ENCODE results near the gene FBXL17. TPM values are rescaled to one million over a fixed set of nuclear protein-coding genes. Genes with fewer than 3 reads are reported as not detected.
"Not testable (repeated sequence)": the region's sequence is repeated elsewhere in the genome, so short reads cannot be mapped to it uniquely, and the experiment has no call there.

Gene FBXL17
- total RNA-seq, 4 donors from 2014 or later, result 14.4 to 22.0 (median 16.6) TPM

DNA sequence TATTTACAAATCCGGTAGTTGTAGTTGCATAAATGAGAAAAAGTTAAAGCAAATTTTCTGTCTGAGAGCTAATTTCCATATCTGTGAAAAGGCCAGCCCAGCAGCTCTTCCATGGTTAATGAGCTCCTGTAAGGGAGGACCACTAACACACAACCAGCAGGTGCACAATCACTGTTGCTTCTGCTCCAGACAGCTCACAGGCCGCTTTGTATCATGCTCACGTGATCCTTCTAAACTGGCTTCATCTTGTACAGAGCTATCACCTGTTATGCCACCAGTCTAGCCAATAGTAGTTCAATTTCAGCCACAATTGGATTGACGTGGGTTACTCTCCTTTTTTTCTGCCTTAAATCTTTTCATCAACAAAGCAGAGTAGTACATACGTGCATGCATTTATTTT lies 38.3 kb upstream of the FBXL17 start:
- TF ChIP-seq POLR2AphosphoS5 (IDR thresholded peaks at IDR 0.05) (no peak), POLR2A (IDR thresholded peaks at IDR 0.05; ENCODE audit: low read depth) (no peak), EP300 (IDR thresholded peaks at IDR 0.05) (no peak)
- TF ChIP-seq, protein P1, sequence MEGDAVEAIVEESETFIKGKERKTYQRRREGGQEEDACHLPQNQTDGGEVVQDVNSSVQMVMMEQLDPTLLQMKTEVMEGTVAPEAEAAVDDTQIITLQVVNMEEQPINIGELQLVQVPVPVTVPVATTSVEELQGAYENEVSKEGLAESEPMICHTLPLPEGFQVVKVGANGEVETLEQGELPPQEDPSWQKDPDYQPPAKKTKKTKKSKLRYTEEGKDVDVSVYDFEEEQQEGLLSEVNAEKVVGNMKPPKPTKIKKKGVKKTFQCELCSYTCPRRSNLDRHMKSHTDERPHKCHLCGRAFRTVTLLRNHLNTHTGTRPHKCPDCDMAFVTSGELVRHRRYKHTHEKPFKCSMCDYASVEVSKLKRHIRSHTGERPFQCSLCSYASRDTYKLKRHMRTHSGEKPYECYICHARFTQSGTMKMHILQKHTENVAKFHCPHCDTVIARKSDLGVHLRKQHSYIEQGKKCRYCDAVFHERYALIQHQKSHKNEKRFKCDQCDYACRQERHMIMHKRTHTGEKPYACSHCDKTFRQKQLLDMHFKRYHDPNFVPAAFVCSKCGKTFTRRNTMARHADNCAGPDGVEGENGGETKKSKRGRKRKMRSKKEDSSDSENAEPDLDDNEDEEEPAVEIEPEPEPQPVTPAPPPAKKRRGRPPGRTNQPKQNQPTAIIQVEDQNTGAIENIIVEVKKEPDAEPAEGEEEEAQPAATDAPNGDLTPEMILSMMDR (IDR thresholded peaks at IDR 0.05), result no peak
- no peak overlapping the region for H3K4me3 ChIP-seq
- 79% methylated on average over 5 of the region's 5 CpGs for WGBS

DNA sequence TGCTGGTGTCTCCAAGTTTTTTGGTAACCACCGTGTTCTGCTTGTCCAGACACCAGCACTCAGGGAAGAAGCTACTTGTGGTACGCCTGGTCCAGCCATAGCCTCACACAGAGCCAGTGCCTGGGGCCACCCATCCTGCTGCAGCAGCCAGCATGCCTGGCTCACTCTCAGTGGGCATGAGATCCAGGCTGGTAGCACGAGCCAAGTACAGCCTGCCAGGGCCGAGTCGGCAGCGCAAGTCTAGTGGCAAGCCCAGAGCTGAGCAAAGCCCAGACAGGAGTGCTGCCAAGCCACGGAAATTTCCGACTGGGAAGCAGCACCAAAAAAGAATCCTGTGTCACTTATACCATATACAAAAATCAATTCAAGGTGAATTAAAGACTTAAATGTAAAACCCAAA lies 36.3 kb upstream of the FBXL17 start:
- no peaks in the 10 kb centered on the region for H3K27me3 ChIP-seq
- H3K4me3 ChIP-seq, result no peak overlapping the region
- TF ChIP-seq, protein P1 (IDR thresholded peaks at IDR 0.05), result no peak
- TF ChIP-seq POLR2AphosphoS5 (IDR thresholded peaks at IDR 0.05) (no peak), POLR2A (IDR thresholded peaks at IDR 0.05; ENCODE audit: low read depth) (no peak), EP300 (IDR thresholded peaks at IDR 0.05) (no peak)
- H3K27ac ChIP-seq (replicated peaks in 1 of 4), result no peak overlapping the region
- peaks cover 0 to 3% (median 0%) of the 10 kb centered on the region in 4 donors for H3K9me3 ChIP-seq
- no peaks in the 10 kb centered on the region for H3K4me1 ChIP-seq
- intact Hi-C loops (cut with DNase I), result no loop called here
- no peak for DNase-seq (ENCODE audit: extremely low spot score)
- H3K36me3 ChIP-seq, result no peaks in the 10 kb centered on the region
- WGBS, result 65% methylated on average over 7 of the region's 8 CpGs

More for the DNA sequence above, 38.3 kb upstream of the FBXL17 start:
- intact Hi-C loops (cut with DNase I), result no loop called here
- Histone ChIP-seq H3K36me3 (no peaks in the 10 kb centered on the region), H3K27ac (replicated peaks in 1 of 4) (no peak overlapping the region), H3K27me3 (no peaks in the 10 kb centered on the region), H3K4me1 (no peaks in the 10 kb centered on the region), H3K9me3 (peaks cover 0 to 11% (median 0%) of the 10 kb centered on the region in 4 donors)
- no peak for DNase-seq (ENCODE audit: extremely low spot score)

DNA sequence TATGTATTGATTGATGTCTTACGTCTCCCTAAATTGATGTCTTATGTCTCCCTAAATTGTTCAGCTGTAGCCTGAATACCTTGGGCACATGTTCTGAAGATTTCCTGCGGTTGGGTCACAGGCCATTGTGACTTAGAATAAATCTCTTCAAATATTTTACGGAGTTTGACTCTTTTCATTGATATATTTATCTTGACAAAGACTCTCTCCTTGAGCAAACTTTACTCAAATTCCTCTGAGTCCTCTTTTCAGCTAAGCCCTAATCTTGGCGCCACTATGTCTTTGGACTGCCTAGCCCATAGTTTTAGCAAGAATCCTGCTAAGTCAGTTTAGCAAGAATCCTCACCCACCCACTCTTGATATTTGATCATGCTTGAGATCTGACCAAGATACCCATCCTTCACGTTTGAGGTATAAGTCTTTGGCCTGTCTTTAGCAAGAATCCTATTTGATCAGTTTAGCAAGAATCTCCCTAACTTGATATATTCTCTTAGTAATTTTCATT lies 35.3 kb upstream of the FBXL17 start:
- no peaks in the 10 kb centered on the region for H3K4me1 ChIP-seq
- 91% methylated on average over 5 of the region's 5 CpGs for WGBS
- H3K4me3 ChIP-seq, result no peak overlapping the region
- intact Hi-C loops (cut with DNase I), result no loop called here
- H3K27me3 ChIP-seq, result no peaks in the 10 kb centered on the region
- no peak overlapping the region for H3K27ac ChIP-seq (replicated peaks in 1 of 4)
- no peaks in the 10 kb centered on the region for H3K9me3 ChIP-seq
- H3K36me3 ChIP-seq, result no peaks in the 10 kb centered on the region
- DNase-seq (ENCODE audit: extremely low spot score), result no peak
- TF ChIP-seq POLR2A (IDR thresholded peaks at IDR 0.05; ENCODE audit: low read depth) (no peak), EP300 (IDR thresholded peaks at IDR 0.05) (no peak), POLR2AphosphoS5 (IDR thresholded peaks at IDR 0.05) (no peak)
- TF ChIP-seq, protein P1 (IDR thresholded peaks at IDR 0.05), result no peak

DNA sequence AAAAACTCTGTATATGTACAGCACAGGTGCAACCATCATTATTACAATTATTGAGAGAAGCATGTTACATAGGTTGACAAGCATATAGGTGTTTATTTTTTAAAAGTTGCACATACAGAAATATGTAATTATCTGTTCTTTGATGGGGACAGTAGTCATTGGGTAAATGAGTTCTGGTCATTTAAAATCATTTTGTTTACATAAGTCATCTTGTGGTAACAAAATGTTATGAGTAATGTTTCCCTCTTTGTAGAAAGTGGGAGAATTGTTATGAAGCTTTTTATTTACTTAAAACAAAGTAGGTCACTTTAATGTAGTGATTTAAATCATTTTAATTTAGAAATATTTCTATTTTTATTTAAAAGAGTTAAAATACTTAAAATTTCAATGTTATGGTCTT lies 33.8 kb upstream of the FBXL17 start:
- Histone ChIP-seq H3K9me3 (no peaks in the 10 kb centered on the region), H3K4me3 (no peak overlapping the region), H3K4me1 (no peaks in the 10 kb centered on the region), H3K36me3 (no peaks in the 10 kb centered on the region), H3K27me3 (no peaks in the 10 kb centered on the region), H3K27ac (replicated peaks in 1 of 4) (no peak overlapping the region)
- intact Hi-C loops (cut with DNase I), result no loop called here
- no peak for TF ChIP-seq POLR2A (IDR thresholded peaks at IDR 0.05; ENCODE audit: low read depth)
- no peak for TF ChIP-seq POLR2AphosphoS5 (IDR thresholded peaks at IDR 0.05)
- no peak for TF ChIP-seq EP300 (IDR thresholded peaks at IDR 0.05)
- TF ChIP-seq, protein P1 (IDR thresholded peaks at IDR 0.05), result no peak
- no peak for DNase-seq (ENCODE audit: extremely low spot score)

DNA sequence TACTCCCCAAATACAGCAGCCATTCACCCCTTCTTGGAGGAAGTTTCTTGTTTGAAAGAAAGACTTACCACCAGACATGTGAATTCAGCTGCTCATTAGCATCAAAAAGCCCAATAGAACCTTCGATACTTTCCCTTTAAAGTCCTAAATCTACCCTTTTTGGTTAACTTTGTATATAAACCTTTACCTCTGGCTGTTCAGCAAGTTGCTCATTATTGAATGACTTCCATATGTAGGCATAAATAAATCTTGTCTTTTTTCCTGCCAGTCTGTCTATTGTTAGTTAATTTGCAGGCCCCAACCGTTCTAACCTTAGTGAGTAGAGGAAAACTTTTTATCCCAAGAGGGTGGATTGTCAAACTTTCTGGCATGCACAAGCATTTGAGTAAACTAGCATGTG lies 27.9 kb upstream of the FBXL17 start:
- Histone ChIP-seq H3K9me3 (no peaks in the 10 kb centered on the region), H3K27ac (replicated peaks in 1 of 4) (no peak overlapping the region), H3K27me3 (no peaks in the 10 kb centered on the region), H3K36me3 (no peaks in the 10 kb centered on the region), H3K4me3 (no peak overlapping the region), H3K4me1 (no peaks in the 10 kb centered on the region)
- intact Hi-C loops (cut with DNase I), result no loop called here
- WGBS, result 48% methylated on average over 2 of the region's 2 CpGs
- DNase-seq (ENCODE audit: extremely low spot score), result no peak
- TF ChIP-seq, protein P1 (IDR thresholded peaks at IDR 0.05), result no peak
- TF ChIP-seq POLR2A (IDR thresholded peaks at IDR 0.05; ENCODE audit: low read depth) (no peak), POLR2AphosphoS5 (IDR thresholded peaks at IDR 0.05) (no peak), EP300 (IDR thresholded peaks at IDR 0.05) (no peak)

DNA sequence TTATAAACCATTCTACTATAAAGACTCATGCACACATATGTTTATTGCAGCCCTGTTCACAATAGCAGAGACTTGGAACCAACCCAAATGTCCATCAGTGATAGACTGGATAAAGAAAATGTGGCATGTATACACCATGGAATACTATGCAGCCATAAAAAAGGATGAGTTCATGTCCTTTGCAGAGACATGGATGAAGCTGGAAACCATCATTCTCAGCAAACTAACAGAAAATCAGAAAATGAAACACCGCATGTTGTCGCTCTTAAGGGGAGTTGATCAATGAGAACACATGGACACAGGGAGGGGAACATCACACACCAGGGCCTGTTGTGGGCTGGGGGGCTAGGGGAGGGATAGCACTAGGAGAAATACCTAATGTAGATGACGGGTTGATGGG lies 23.3 kb upstream of the FBXL17 start:
- H3K4me1 ChIP-seq; H3K4me3 ChIP-seq; DNase-seq (ENCODE audit: extremely low spot score); H3K27me3 ChIP-seq; H3K36me3 ChIP-seq; intact Hi-C loops (cut with DNase I); H3K9me3 ChIP-seq; H3K27ac ChIP-seq (replicated peaks in 1 of 4): not testable (repeated sequence)
- 96% methylated on average over 3 of the region's 3 CpGs for WGBS

Measured in esophagus muscularis mucosa (tissue), 4 donors.